Bronchial epithelial cell (primary cell): ENCODE measurements around the gene RCN2. TPM values are rescaled to one million over a fixed set of nuclear protein-coding genes. Genes with fewer than 3 reads are reported as not detected.

Source experiments
- DNase-seq: peaks from one replicate; pipeline ENCODE4 v3.0.0-alpha.2; 2010; ENCODE audit warnings: low read depth
- FAIRE-seq: peaks from 2 replicates; lab custom pipeline; 2011; peaks lifted over from hg19 to GRCh38; lab: Jason Lieb, UNC
- H3K27me3 ChIP-seq: 2 replicates; pipeline ENCODE4 v1.5.1; 2011; ENCODE audit warnings: low read length; ENCODE audit not compliant: control insufficient read depth, insufficient read depth
- H3K36me3 ChIP-seq: 2 replicates; pipeline ENCODE4 v1.5.1; 2011; ENCODE audit warnings: low read length; ENCODE audit not compliant: control insufficient read depth, insufficient read depth
- H3K4me3 ChIP-seq: 2 replicates; pipeline ENCODE4 v1.5.1; 2011; ENCODE audit warnings: mild to moderate bottlenecking, low read depth, low read length, control low read depth
- CTCF ChIP-seq: IDR thresholded peaks from 2 replicates; pipeline ENCODE4 v1.5.1; 2011; ENCODE audit warnings: mild to moderate bottlenecking, moderate library complexity, low read length, control low read depth, inconsistent platforms; ENCODE audit not compliant: insufficient read depth, severe bottlenecking
- total RNA-seq: library from RNA; depleted of rRNA; stranded (reverse); fragments of >200 nt; gene quantifications from 2 replicates; pipeline ENCODE4 v1.2.1, GENCODE V29; 2014

RCN2 gene
- total RNA-seq, 1 donor from 2014 or later: 60.6 TPM

GRCh38 chr15:76991741-76992645, 60.4 kb downstream of the RCN2 start:
- Histone ChIP-seq H3K36me3 (no peaks in the 10 kb centered on the region), H3K4me3 (no peak overlapping the region), H3K27me3 (no peaks in the 10 kb centered on the region)
- no peak for FAIRE-seq
- TF ChIP-seq CTCF: no peak
- DNase-seq: no peak

- no peak for FAIRE-seq
- Histone ChIP-seq H3K36me3 (no peaks in the 10 kb centered on the region), H3K27me3 (no peaks in the 10 kb centered on the region), H3K4me3 (no peak overlapping the region)
- no peak for TF ChIP-seq CTCF
- DNase-seq: no peak
Measured at GRCh38 chr15:76993114-76993725, 61.7 kb downstream of the RCN2 start.

- no peak for FAIRE-seq
- Histone ChIP-seq H3K36me3 (no peaks in the 10 kb centered on the region), H3K27me3 (no peaks in the 10 kb centered on the region), H3K4me3 (no peak overlapping the region)
- peak; percentile 66 for DNase-seq
- no peak for TF ChIP-seq CTCF
Measured at GRCh38 chr15:76994001-76994400, 62.5 kb downstream of the RCN2 start.

- TF ChIP-seq CTCF: no peak
- Histone ChIP-seq H3K4me3 (no peak overlapping the region), H3K36me3 (no peaks in the 10 kb centered on the region), H3K27me3 (no peaks in the 10 kb centered on the region)
- FAIRE-seq: no peak
- DNase-seq: no peak
Measured at GRCh38 chr15:76994496-76994895, 62.9 kb downstream of the RCN2 start.

- FAIRE-seq: no peak
- no peak for TF ChIP-seq CTCF
- Histone ChIP-seq H3K4me3 (no peak within 1 kb of the TSS), H3K36me3 (no peaks in the 10 kb centered on the region), H3K27me3 (no peaks in the 10 kb centered on the region)
- DNase-seq: peak; percentile 36
Measured at GRCh38 chr15:76994971-76995945, 63.7 kb downstream of the RCN2 start, which contains the start of gene PSTPIP1. Gene PSTPIP1, plus strand, starts transcription at chr15:76995126. Its CDS starts 448 bp downstream, at chr15:76995574.
